Measurements from ENCODE around the gene NUMB.

The NUMB gene

DNA sequence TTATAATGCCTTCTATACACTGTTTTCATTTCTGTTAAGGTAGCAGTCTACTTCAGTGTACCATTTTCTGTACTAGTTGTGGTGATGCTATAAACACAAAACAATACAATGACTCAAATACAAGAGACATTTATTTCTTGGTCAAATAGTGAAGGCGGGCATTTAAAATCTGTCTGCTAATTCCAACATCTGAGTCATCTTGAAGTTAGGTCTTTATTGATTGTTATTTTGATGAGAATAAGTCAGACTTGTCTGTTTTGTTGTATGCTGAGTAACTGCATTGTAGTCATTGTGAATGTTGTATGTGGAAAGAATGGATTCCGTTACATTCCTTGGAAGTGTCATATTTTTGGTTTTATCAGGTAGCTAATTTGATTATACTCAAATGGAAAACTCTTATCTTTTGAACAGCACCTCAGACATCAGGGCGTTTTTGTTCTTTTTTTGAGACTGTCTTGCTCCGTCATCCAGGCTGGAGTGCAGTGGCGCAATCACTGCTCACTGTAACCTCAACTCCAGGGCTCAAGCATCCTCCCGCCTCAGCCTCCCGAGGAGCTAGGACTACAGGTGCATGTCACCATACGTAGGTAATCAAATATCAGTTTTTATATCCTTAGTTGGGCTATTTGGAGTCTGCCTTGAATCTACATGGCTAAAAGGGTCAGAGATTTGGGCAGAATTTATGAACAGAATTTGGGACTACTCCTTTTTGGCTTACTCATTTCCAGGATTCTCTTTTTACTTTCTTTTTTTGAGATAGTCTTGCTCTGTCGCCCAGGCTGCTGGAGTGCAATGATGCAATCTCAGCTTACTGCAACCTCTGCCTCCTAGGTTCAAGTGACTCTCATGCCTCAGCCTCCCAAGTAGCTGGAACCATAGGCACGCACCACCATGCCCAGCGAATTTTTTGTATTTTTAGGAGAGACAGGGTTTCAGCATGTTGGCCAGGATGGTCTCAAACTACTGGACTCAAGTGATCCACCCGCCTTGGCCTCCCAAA, 164.3 kb downstream of the NUMB start:
- no peaks in the 10 kb centered on the region for H3K27me3 Mint-ChIP-seq
- no peaks in the 10 kb centered on the region for H3K9me3 Mint-ChIP-seq
- no peak overlapping the region for H3K27ac Mint-ChIP-seq
- no peak for DNase-seq (ENCODE audit: low spot score in 2 of 2)
- ATAC-seq (ENCODE audit: low read depth) = no peak
- H3K4me1 Mint-ChIP-seq = no peaks in the 10 kb centered on the region
- peaks cover 4% of the 10 kb centered on the region for H3K36me3 Mint-ChIP-seq
- no peak overlapping the region for H3K4me3 Mint-ChIP-seq

DNA sequence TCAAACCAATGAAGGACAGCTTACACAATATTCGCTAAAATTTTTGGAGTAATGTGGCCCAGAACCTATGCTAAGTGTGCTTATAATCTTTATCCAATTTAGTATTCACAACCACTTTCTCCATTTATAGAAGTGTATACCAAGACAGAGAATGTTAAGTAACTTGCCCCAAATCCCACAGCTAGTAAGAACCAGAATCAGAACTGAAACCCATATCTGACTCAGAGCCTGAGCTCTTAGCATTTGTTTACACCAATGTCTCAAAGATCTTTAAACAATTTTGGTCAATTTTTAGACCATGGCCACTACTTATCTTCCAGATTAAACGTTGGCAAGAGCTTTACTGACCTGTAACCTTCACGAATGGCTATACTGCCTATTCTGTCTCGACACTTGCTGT, 168.1 kb downstream of the NUMB start:
- Mint-ChIP-seq H3K27ac (no peak overlapping the region), H3K4me1 (no peaks in the 10 kb centered on the region), H3K9me3 (no peaks in the 10 kb centered on the region), H3K4me3 (no peak overlapping the region), H3K36me3 (peaks cover 10% of the 10 kb centered on the region), H3K27me3 (no peaks in the 10 kb centered on the region)
- DNase-seq (ENCODE audit: low spot score in 2 of 2) (no peak), ATAC-seq (ENCODE audit: low read depth) (no peak)

DNA sequence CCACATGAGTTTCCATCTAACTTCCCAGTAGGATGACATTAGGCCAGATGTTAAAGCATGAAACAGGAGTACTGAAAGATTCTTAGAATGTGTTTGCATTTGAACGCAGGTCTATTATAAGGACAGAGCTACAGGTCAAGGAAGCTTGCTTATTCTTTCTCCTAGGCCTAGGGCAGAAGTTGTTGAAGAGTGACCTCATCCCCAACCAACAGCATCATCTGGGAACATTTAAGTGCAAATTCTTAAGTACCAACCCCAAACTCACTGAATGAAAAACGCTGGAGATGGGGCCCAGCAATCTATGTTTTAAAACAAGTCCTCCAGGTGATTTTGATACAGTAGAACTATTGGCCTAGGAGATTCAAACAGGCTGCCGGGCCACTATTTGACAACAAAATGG, 168.6 kb downstream of the NUMB start:
- Mint-ChIP-seq H3K27me3 (no peaks in the 10 kb centered on the region), H3K4me1 (no peaks in the 10 kb centered on the region), H3K27ac (no peak overlapping the region), H3K9me3 (no peaks in the 10 kb centered on the region), H3K36me3 (peaks cover 10% of the 10 kb centered on the region), H3K4me3 (no peak overlapping the region)
- ATAC-seq (ENCODE audit: low read depth) (no peak), DNase-seq (ENCODE audit: low spot score in 2 of 2) (no peak)

DNA sequence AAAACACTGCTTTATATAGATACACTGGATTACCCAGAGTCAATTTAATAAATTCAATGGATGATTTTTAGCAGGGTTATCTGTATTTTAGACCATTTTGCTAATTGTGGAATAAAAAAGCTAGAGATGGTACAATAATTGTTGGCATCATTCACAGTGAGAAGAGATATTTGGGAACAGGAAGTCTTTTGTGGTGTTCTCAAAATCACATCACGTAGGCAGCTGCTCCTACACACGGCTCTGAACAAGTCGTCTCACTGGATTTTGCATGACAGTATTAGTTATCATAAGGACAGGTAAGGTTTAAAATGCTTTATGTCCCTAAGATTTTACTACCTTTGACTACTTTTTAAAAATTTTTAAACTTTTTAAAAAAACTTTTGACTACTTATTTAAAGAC, 169.0 kb downstream of the NUMB start:
- H3K27me3 Mint-ChIP-seq = no peaks in the 10 kb centered on the region
- DNase-seq (ENCODE audit: low spot score in 2 of 2) (no peak), ATAC-seq (ENCODE audit: low read depth) (no peak)
- H3K4me3 Mint-ChIP-seq = no peak overlapping the region
- peaks cover 12% of the 10 kb centered on the region for H3K36me3 Mint-ChIP-seq
- H3K4me1 Mint-ChIP-seq = no peaks in the 10 kb centered on the region
- H3K9me3 Mint-ChIP-seq = no peaks in the 10 kb centered on the region
- H3K27ac Mint-ChIP-seq = no peak overlapping the region

DNA sequence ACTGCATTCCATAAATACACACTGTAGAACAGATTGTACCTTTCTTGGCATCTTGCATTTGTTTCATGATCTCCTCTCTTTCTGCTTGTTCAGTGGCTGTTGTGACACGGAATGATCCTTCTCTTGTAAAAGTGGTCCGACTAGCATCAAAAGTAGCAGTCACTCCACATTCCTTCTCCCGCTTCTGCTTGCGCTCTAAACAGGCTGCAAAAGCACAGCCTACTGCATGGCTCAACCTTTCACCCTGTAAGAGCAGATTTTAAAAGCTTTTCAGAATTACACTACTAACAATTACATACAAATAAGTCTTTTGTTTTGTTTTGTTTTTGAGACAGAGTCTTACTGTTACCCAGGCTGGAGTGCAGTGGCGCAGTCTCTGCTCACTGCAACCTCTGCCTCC, 171.3 kb downstream of the NUMB start:
- H3K4me3 Mint-ChIP-seq = no peak overlapping the region
- no peak overlapping the region for H3K27ac Mint-ChIP-seq
- H3K9me3 Mint-ChIP-seq = no peaks in the 10 kb centered on the region
- ATAC-seq (ENCODE audit: low read depth) = no peak
- no peak for DNase-seq (ENCODE audit: low spot score in 2 of 2)
- no peaks in the 10 kb centered on the region for H3K27me3 Mint-ChIP-seq
- H3K4me1 Mint-ChIP-seq = no peaks in the 10 kb centered on the region
- H3K36me3 Mint-ChIP-seq = peaks cover 18% of the 10 kb centered on the region

DNA sequence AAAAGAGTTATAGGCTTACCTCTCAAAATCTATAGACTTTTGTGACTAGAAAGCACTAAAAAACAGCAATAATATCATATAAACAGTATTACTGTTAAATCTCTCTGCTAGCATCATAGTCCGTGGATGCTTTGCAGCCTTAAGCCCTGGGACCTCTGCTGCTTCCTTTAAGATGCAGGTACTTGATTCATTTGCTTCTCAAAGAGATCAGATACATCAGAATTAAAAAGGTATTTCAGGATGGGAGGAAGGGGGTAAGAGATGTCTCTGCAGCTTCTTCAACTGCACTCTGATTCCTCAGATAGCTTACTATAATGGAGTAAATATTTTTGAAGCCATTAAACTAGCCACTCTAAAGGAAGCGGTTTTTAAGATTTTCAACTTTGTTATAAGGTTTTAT, 171.7 kb downstream of the NUMB start:
- no peak overlapping the region for H3K27ac Mint-ChIP-seq
- DNase-seq (ENCODE audit: low spot score in 2 of 2) (no peak), ATAC-seq (ENCODE audit: low read depth) (no peak)
- no peaks in the 10 kb centered on the region for H3K4me1 Mint-ChIP-seq
- H3K4me3 Mint-ChIP-seq = no peak overlapping the region
- H3K27me3 Mint-ChIP-seq = no peaks in the 10 kb centered on the region
- no peaks in the 10 kb centered on the region for H3K9me3 Mint-ChIP-seq
- H3K36me3 Mint-ChIP-seq = peaks cover 22% of the 10 kb centered on the region

DNA sequence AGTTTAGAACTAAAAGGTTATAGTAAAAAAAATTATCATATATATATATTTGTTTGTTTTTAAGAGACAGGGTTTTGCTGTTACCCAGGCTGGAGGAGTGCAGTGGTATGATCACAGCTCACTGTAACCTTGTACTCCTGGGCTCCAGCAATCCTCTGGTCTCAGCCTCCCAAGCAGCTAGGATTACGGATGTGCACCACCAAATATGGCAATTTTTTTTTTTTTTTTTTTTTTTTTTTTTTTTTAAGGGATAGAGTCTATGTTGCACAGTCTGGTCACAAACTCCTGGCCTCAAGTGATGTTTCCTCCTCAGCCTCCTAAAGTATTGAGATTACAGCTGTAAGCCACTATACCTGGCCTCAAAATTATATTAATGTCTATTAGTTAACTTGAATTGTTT, 172.4 kb downstream of the NUMB start:
- Mint-ChIP-seq H3K27ac (no peak overlapping the region), H3K27me3 (no peaks in the 10 kb centered on the region), H3K9me3 (no peaks in the 10 kb centered on the region), H3K36me3 (peaks cover 22% of the 10 kb centered on the region), H3K4me1 (no peaks in the 10 kb centered on the region), H3K4me3 (no peak overlapping the region)
- no peak for ATAC-seq (ENCODE audit: low read depth)
- DNase-seq (ENCODE audit: low spot score in 2 of 2) = no peak

DNA sequence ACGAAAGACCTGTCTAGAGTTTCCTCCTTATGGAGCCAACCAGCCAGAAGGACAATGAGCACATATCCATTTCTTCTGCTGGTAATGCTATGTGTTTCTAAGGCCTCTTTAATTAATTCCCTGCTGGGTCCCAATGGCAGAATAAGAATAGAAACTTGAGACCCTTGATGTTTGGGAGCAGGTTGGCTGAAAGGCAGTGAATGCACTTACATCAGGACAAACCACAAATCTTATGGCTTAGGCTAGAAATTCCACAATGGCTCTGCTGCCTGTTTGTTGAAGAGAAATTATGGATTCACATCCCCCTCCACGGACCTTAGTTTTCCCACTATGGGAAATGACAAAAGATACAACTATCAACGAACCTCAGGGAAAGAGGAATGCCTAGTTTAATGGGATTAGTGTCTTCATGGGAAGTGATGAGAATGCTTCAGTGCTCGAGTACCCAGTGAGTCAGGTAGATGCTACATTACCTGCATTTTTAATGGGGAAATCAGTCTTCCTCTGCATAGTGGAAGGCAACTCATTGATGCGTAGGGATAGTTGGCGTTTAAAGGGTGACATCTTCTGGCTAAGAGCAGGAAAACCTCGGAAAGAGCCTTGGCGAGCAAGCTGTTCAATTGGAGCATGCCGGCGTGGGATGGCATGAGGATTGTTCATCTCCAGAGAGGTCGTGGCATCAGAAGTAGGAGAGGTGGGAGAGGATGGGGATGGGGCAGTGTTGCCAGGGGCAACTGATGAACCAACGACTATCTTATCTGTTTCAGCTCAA, 174.6 kb downstream of the NUMB start:
- no peak for DNase-seq (ENCODE audit: low spot score in 2 of 2)
- no peak for ATAC-seq (ENCODE audit: low read depth)
- Mint-ChIP-seq H3K27ac (no peak overlapping the region), H3K27me3 (no peaks in the 10 kb centered on the region), H3K4me3 (no peak overlapping the region), H3K9me3 (no peaks in the 10 kb centered on the region), H3K4me1 (no peaks in the 10 kb centered on the region), H3K36me3 (peaks cover 30% of the 10 kb centered on the region)

DNA sequence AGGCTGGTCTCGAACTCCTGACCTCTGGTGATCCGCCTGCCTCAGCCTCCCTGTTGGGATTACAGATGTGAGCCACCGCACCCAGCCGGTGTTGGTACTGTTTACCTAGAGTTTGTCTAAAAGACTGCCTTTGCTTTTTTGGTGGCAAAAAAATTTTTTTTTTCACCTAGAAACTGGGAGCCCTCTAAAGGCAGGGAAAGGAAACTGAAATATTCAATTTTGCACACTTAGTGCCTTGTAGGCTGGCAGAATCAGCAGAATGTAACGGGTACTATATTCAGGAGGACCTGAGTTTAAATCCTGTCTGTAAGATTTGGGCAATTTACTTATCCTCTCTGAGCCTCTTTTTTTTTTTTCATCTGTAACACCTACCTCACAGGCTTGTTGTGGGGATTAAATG, 177.4 kb downstream of the NUMB start:
- H3K36me3 Mint-ChIP-seq = peaks cover 39% of the 10 kb centered on the region
- no peak overlapping the region for H3K27ac Mint-ChIP-seq
- H3K9me3 Mint-ChIP-seq = no peaks in the 10 kb centered on the region
- ATAC-seq (ENCODE audit: low read depth) (no peak), DNase-seq (ENCODE audit: low spot score in 2 of 2) (no peak)
- H3K27me3 Mint-ChIP-seq = no peaks in the 10 kb centered on the region
- no peak overlapping the region for H3K4me3 Mint-ChIP-seq
- H3K4me1 Mint-ChIP-seq = no peaks in the 10 kb centered on the region

DNA sequence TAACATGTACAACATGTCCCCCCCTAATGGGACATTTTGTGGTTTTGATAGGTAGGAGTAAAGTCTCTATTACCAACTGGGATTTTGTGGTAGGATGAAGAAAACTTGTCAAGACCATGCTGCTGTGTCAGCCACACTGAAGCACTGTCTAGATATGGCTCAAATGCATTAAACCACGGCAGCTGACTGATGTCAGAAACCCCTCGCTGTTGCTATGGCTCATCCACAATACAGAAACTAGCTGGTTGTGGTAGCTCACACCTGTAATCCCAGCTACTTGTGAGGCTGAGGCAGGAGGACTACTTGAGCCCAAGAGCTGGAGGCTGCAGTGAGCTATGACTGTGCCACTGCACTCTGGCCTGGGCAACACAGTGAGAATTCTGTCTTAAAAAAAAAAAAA, 181.0 kb downstream of the NUMB start:
- peaks cover 3% of the 10 kb centered on the region for H3K4me1 Mint-ChIP-seq
- no peak for ATAC-seq (ENCODE audit: low read depth)
- DNase-seq (ENCODE audit: low spot score in 2 of 2) = no peak
- peaks cover 28% of the 10 kb centered on the region for H3K36me3 Mint-ChIP-seq
- no peak overlapping the region for H3K27ac Mint-ChIP-seq
- H3K4me3 Mint-ChIP-seq = no peak overlapping the region
- no peaks in the 10 kb centered on the region for H3K9me3 Mint-ChIP-seq
- no peaks in the 10 kb centered on the region for H3K27me3 Mint-ChIP-seq

DNA sequence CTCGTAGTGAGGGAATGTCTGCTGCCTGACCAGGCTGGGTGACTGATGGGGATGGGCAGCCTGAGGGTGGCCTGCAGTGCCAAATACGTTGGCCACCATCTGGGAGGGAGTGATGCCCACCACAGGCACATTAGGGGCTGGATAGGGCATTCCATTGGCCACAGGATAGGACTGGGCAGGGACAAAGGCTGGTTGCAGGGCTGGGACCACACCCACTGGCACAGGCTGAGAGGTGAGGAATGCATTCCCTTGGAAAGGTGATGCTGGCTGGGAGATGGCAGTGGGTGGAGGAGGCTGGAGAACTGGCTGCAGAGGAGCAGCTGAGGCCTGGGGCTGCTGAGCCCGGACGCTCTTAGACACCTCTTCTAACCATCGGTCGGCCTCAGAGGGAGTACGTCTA, 181.5 kb downstream of the NUMB start:
- peaks cover 24% of the 10 kb centered on the region for H3K36me3 Mint-ChIP-seq
- ATAC-seq (ENCODE audit: low read depth) (no peak), DNase-seq (ENCODE audit: low spot score in 2 of 2) (no peak)
- H3K27ac Mint-ChIP-seq = no peak overlapping the region
- H3K27me3 Mint-ChIP-seq = no peaks in the 10 kb centered on the region
- no peaks in the 10 kb centered on the region for H3K9me3 Mint-ChIP-seq
- no peak overlapping the region for H3K4me3 Mint-ChIP-seq
- H3K4me1 Mint-ChIP-seq = peaks cover 3% of the 10 kb centered on the region

DNA sequence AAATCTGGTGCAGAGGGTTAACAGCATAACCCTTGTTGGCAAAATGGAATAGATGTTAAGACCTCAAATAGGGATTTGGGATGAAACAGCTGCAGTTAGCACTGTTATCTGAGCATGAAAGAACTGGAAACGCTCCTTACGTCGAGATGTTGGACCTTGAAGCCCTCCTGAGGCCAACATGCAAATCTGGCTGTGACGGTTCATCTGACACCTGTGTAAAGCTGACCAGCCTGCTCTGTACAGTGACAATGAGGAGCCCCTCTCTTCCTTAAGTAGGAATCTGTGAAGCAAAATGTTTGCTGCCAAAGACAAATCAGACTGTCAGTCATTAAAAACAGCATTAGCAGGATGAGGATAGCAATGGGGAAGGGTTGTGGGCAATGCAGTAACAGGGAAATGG, 184.5 kb downstream of the NUMB start:
- Mint-ChIP-seq H3K27ac (no peak overlapping the region), H3K36me3 (peaks cover 13% of the 10 kb centered on the region), H3K4me3 (no peak overlapping the region), H3K4me1 (peaks cover 15% of the 10 kb centered on the region), H3K27me3 (no peaks in the 10 kb centered on the region), H3K9me3 (no peaks in the 10 kb centered on the region)
- DNase-seq (ENCODE audit: low spot score in 2 of 2) (no peak), ATAC-seq (ENCODE audit: low read depth) (no peak)

DNA sequence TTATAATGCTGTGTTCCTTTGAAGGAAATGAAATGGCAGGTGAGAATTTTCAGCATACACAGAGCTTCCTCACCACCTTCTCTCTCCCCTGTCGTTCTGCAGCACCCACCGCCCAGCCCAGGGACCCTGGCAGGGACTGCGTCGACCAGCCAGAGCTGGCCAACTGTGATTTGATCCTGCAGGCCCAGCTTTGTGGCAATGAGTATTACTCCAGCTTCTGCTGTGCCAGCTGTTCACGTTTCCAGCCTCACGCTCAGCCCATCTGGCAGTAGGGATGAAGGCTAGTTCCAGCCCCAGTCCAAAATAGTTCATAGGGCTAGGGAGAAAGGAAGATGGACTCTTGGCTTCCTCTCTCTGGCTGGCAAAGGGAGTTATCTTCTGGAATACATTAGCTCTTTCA, 186.0 kb downstream of the NUMB start:
- Mint-ChIP-seq H3K27ac (no peak overlapping the region), H3K27me3 (peaks cover 3% of the 10 kb centered on the region), H3K4me3 (no peak overlapping the region), H3K36me3 (peaks cover 13% of the 10 kb centered on the region), H3K4me1 (peaks cover 15% of the 10 kb centered on the region), H3K9me3 (no peaks in the 10 kb centered on the region)
- DNase-seq (ENCODE audit: low spot score in 2 of 2) (no peak), ATAC-seq (ENCODE audit: low read depth) (no peak)

DNA sequence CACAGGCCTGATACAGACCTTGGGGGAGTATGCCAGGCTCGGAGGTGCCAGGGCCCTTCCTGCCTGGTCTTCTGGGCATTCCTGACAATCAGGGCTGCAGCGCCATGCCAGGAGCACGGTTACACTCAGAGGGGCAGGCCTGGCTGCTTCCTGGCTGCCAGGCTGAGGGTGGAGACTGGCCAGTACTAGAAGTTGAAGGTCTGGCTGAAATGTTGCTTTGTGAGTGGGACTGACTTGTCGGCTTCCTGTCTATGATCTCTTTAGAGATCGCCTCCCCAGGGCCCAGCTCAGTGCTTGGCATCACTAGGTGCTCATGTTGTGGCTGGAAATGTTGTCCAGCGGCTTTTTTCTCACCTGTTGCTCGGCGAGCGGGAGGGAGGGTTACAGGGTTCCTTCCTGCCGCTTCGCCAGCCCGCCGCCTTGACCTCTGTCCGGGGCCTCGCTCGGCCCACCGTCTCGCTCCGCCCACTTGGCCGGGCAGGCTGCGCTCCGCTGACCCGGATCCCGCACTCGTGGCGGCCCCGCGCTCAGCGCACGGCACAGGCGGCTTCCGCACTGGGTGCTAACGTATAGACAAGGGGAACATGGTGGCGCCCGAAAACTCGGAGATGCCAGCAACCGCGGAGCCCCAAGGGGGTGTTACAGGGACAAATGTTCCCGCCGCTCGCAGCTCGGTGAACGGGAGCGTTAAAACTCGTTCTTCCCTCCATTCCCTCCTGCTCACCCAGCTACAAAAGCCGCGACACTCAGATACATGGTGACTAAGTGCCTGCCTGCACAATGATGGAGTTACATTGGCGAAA, 188.4 kb downstream of the NUMB start:
- no peaks in the 10 kb centered on the region for H3K9me3 Mint-ChIP-seq
- peaks cover 15% of the 10 kb centered on the region for H3K4me1 Mint-ChIP-seq
- peak; percentile 30 to 50 for DNase-seq (ENCODE audit: low spot score in 2 of 2)
- H3K27me3 Mint-ChIP-seq = peaks cover 4% of the 10 kb centered on the region
- H3K36me3 Mint-ChIP-seq = no peaks in the 10 kb centered on the region
- peak overlapping the region; percentile 84 for H3K4me3 Mint-ChIP-seq
- peak overlapping the region; percentile 81 for H3K27ac Mint-ChIP-seq
- peak; percentile 87 for ATAC-seq (ENCODE audit: low read depth)

Data from memory B cell (primary cell).